GM18873 (cell line): ENCODE measurements around the gene ZNF331.

ENCODE experiments used
- ATAC-seq: cut with Tn5 transposase; IDR thresholded peaks from one replicate; pipeline ENCODE4 v1.9.1; 2021; ENCODE audit warnings: mild to moderate bottlenecking, moderate library complexity, moderate number of reproducible peaks; ENCODE audit not compliant: unreplicated experiment, low FRiP score

ZNF331 gene

DNA sequence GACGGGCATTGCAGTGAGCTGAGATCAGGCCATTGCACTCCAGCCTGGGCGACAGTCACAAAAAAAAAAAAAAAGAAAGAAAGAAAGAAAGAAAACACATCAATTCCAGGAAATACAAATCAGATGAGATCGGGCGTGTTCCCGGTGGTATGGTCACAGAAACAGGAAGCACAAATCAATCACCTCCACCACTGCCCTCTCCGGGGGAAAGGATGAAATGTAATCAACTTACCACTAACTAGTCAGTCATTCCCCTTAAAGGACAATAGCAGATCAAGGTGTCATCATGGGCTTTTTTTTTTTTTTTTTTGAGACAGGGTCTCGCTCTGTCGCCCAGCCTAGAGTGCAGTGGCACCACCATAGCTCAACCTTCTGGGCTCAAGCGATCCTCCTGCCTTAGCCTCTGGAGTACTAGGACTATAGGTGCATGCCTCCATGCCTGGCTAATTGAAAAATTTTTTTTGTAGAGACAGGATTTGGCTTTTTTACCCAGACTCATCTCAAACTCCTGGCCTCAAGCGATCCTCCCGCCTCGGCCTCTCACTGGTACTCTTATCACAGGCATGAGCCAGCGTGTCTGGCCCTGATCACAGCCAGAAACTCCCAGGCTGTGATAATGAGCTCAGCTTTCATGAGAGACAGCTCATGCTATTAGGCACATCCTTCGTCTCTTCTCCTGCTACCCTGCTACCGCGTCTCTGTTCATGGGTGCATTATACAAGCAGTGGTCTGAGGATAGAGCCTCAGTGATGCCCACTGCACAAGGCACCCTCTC lies 87.0 kb downstream of the ZNF331 start:
- ATAC-seq, result no peak

DNA sequence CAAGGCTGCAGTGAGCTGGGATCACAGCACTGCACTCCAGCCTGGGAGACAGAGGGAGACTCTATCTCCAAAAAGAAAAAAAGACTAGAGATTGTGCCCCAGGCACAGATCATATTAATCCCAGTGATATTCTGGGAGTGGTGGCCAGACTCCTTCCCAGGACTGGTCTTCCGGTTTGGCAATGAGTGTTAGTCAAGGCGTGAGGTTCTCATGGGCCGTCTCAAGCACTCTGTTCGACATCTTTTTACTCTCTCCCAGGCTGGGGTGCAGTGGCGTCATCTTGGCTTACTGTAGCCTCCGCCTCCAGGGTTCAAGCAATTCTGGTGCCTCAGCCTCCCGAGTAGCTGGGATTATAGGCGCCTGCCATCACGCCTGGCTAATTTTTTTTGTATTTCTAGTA lies 88.5 kb downstream of the ZNF331 start:
- no peak for ATAC-seq

DNA sequence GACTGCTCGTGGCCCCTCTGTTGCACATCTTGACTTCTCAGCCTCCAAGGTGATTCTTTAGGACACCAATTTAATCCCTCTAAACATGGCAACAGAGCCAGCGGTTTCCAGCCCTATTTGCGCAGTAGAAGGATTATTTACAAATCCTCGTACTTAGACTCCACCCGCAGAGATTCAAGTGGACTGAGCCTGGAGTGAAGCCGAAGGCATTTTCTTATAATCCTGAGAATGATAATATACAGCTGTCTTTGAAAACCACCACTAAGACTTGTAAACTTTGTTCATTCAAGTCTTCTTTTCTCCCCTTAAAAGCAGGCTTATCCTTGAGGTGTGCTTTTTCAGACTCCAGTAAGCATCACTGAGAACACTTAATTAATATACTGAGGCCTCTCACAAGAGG lies 89.0 kb downstream of the ZNF331 start:
- no peak for ATAC-seq
